ENCODE results near the gene RGS1. TPM values are rescaled to one million over a fixed set of nuclear protein-coding genes. Genes with fewer than 3 reads are reported as not detected.
A peak's percentile ranks its signal among the peaks of the same experiment; 100 is the strongest.

Gene RGS1
- total RNA-seq, 6 donors from 2014 or later = 30.1 to 96.0 (median 48.5) TPM

GRCh38 chr1:192552760-192553191, 22.8 kb upstream of the RGS1 start:
- Histone ChIP-seq H3K36me3 (no peaks in the 10 kb centered on the region), H3K27ac (no peak overlapping the region), H3K27me3 (no peaks in the 10 kb centered on the region), H3K4me3 (no peak overlapping the region), H3K4me1 (peaks cover 0 to 3% (median 0%) of the 10 kb centered on the region in 4 donors), H3K9me3 (no peaks in the 10 kb centered on the region)
- DNase-seq (no peak), ATAC-seq (ENCODE audit: low FRiP score in 2 of 2) (no peak)
- 27 to 38% methylated on average over 6 of the region's 6 CpGs for WGBS, 2 donors
- TF ChIP-seq POLR2AphosphoS5 (IDR thresholded peaks at IDR 0.05) (no peak), EP300 (IDR thresholded peaks at IDR 0.05) (no peak), CTCF (IDR thresholded peaks at IDR 0.05) (no peak), POLR2A (IDR thresholded peaks at IDR 0.05) (no peak)

DNA sequence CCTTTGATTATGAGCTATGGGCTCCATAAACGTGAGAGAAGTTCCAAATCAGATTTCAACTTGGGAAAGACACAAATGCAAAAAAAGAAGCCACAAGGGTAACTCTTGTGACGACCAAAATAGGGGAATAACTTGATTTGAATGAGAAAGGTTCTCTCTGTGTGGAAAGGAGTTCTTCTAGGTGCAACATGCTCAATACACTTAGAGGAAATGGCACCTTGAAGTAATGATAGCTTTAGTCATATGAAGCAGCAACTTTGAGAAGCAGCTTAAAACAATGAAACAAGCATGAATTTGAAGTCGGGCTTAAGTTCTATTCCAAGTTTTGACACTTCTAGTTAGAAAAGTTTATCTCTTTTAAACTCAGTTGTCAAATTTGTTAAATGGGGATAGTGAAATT, 21.8 kb upstream of the RGS1 start:
- Histone ChIP-seq H3K9me3 (no peaks in the 10 kb centered on the region), H3K4me3 (no peak overlapping the region), H3K27me3 (no peaks in the 10 kb centered on the region), H3K27ac (no peak overlapping the region), H3K4me1 (peaks cover 0 to 3% (median 0%) of the 10 kb centered on the region in 4 donors), H3K36me3 (no peaks in the 10 kb centered on the region)
- ATAC-seq (ENCODE audit: low FRiP score in 2 of 2) (no peak), DNase-seq (no peak)
- 88 to 90% methylated on average over 3 of the region's 3 CpGs for WGBS, 2 donors
- TF ChIP-seq CTCF (IDR thresholded peaks at IDR 0.05) = no peak

- Histone ChIP-seq H3K27ac (no peak overlapping the region), H3K27me3 (no peaks in the 10 kb centered on the region), H3K9me3 (no peaks in the 10 kb centered on the region), H3K36me3 (no peaks in the 10 kb centered on the region), H3K4me1 (peaks cover 0 to 3% (median 0%) of the 10 kb centered on the region in 4 donors), H3K4me3 (no peak overlapping the region)
- WGBS, 2 donors = 78 to 80% methylated on average over 4 of the region's 4 CpGs
- no peak for ATAC-seq (ENCODE audit: low FRiP score in 2 of 2)
- TF ChIP-seq EP300 (IDR thresholded peaks at IDR 0.05) = no peak
- TF ChIP-seq CTCF (IDR thresholded peaks at IDR 0.05) = no peak
- no peak for TF ChIP-seq POLR2A (IDR thresholded peaks at IDR 0.05)
- TF ChIP-seq POLR2AphosphoS5 (IDR thresholded peaks at IDR 0.05) = no peak
- no peak for DNase-seq
Observed at GRCh38 chr1:192554904-192555303, 20.7 kb upstream of the RGS1 start.

- ATAC-seq (ENCODE audit: low FRiP score in 2 of 2) = no peak
- no peaks in the 10 kb centered on the region for H3K9me3 ChIP-seq
- no peaks in the 10 kb centered on the region for H3K27me3 ChIP-seq
- no peak for DNase-seq
- no peak for TF ChIP-seq EP300 (IDR thresholded peaks at IDR 0.05)
- no peak for TF ChIP-seq POLR2AphosphoS5 (IDR thresholded peaks at IDR 0.05)
- TF ChIP-seq CTCF (IDR thresholded peaks at IDR 0.05) = no peak
- TF ChIP-seq POLR2A (IDR thresholded peaks at IDR 0.05) = no peak
- peaks cover 0 to 3% (median 0%) of the 10 kb centered on the region in 4 donors for H3K4me1 ChIP-seq
- H3K4me3 ChIP-seq = no peak overlapping the region
- no peak overlapping the region for H3K27ac ChIP-seq
- no peaks in the 10 kb centered on the region for H3K36me3 ChIP-seq
Observed at GRCh38 chr1:192555399-192555798, 20.2 kb upstream of the RGS1 start.

- 91% methylated on average over 4 of the region's 4 CpGs for WGBS, 2 donors
- Histone ChIP-seq H3K27ac (no peak overlapping the region), H3K9me3 (no peaks in the 10 kb centered on the region), H3K36me3 (no peaks in the 10 kb centered on the region), H3K27me3 (no peaks in the 10 kb centered on the region), H3K4me3 (no peak overlapping the region), H3K4me1 (no peaks in the 10 kb centered on the region)
- DNase-seq = no peak
- peak in 1 of 2 donors; percentile 49 for ATAC-seq (ENCODE audit: low FRiP score in 2 of 2)
- TF ChIP-seq POLR2AphosphoS5 (IDR thresholded peaks at IDR 0.05) = no peak
- no peak for TF ChIP-seq EP300 (IDR thresholded peaks at IDR 0.05)
- no peak for TF ChIP-seq POLR2A (IDR thresholded peaks at IDR 0.05)
- no peak for TF ChIP-seq CTCF (IDR thresholded peaks at IDR 0.05)
Observed at GRCh38 chr1:192557841-192558595, 17.6 kb upstream of the RGS1 start.
